ENCODE data around the gene SHD. TPM values are rescaled to one million over a fixed set of nuclear protein-coding genes. Genes with fewer than 3 reads are reported as not detected.

SHD gene
- total and polyA plus RNA-seq, 2 donors (not counting 3 experiments of a cell fraction or from before 2014, with no cell fraction given): not detected

- CTCF ChIA-PET: no interaction called here
- H3K9me1 ChIP-seq (replicated peaks; ENCODE audit: control insufficient read depth, extremely low read depth, insufficient read depth, low read length): no peaks in the 10 kb centered on the region
- POLR2A ChIA-PET: no interaction called here
- no peak overlapping the region for H3K4me3 ChIP-seq (replicated peaks in 1 of 3; ENCODE audit: insufficient read depth in 1 of 3, low read depth in 1 of 3, low read length in 3 of 3)
- H3K4me1 ChIP-seq (ENCODE audit: control insufficient read depth, extremely low read depth, insufficient read depth, low read length): no peaks in the 10 kb centered on the region
- FAIRE-seq (no peak), DNase-seq (ENCODE audit: low read depth, low spot score) (no peak)
- H3K36me3 ChIP-seq (ENCODE audit: control insufficient read depth in 2 of 2, extremely low read depth in 1 of 2, insufficient read depth in 2 of 2, low read length in 2 of 2): peaks cover 0 to 8% of the 10 kb centered on the region in 2 experiments
- dilution Hi-C loops (cut with MboI; ENCODE audit: extremely low pct_ligation_motif_present, low sequenced_read_pairs): no loop called here
- H3K79me2 ChIP-seq (ENCODE audit: control insufficient read depth, insufficient read depth, low read length): no peaks in the 10 kb centered on the region
- no peak overlapping the region for H2AFZ ChIP-seq (ENCODE audit: low read depth, low read length)
- H3K9ac ChIP-seq (replicated peaks; ENCODE audit: extremely low read depth, insufficient read depth, low read length): no peak overlapping the region
- no peak overlapping the region for H3K4me2 ChIP-seq (ENCODE audit: insufficient read depth, low read length)
- intact Hi-C loops (cut with micrococcal nuclease): loop anchor here (10.0 kb wide), 1 partner anchor 864 kb away; no protein-coding TSS in a partner anchor
- TF ChIP-seq FOS (IDR thresholded peaks at IDR 0.05; ENCODE audit: borderline replicate concordance, insufficient read depth, low read length) (no peak), JUN (IDR thresholded peaks at IDR 0.05; ENCODE audit: borderline replicate concordance, insufficient read depth, insufficient read length, low read depth) (no peak), POLR2AphosphoS5 (IDR thresholded peaks at IDR 0.05; ENCODE audit: insufficient read depth, low read depth, low read length) (no peak), POLR2A (IDR thresholded peaks at IDR 0.05; ENCODE audit: low read depth, low read length) (no peak), CTCF (IDR thresholded peaks at IDR 0.05; ENCODE audit: extremely low read depth in 1 of 2, insufficient read depth in 1 of 2, low read depth in 1 of 2, low read length in 2 of 2) (no peak), MAX (IDR thresholded peaks at IDR 0.05; ENCODE audit: insufficient read depth, insufficient read length) (no peak), GATA2 (IDR thresholded peaks at IDR 0.05; ENCODE audit: insufficient read depth, insufficient read length, low read depth, low read length) (no peak), EZH2 (IDR thresholded peaks at IDR 0.05; ENCODE audit: borderline replicate concordance, low read depth, low read length, severe bottlenecking) (no peak), MYC (IDR thresholded peaks at IDR 0.05; ENCODE audit: low read depth, low read length) (no peak)
- no peaks in the 10 kb centered on the region for H3K27me3 ChIP-seq (ENCODE audit: control insufficient read depth in 2 of 2, insufficient read depth in 2 of 2, low read length in 2 of 2)
- no peaks in the 10 kb centered on the region for H3K9me3 ChIP-seq (replicated peaks; ENCODE audit: control insufficient read depth, insufficient read depth, low read length)
- BruUV-seq (replicated peaks): no TSS peak
- H4K20me1 ChIP-seq (replicated peaks; ENCODE audit: control insufficient read depth, extremely low read depth, insufficient read depth, low read length): no peaks in the 10 kb centered on the region
- no peak overlapping the region for H3K27ac ChIP-seq (ENCODE audit: insufficient read depth, low read depth, low read length)
Observed at GRCh38 chr19:4310247-4311121, 31.4 kb downstream of the SHD start.
